ENCODE data around the gene SHISA3.

DNA sequence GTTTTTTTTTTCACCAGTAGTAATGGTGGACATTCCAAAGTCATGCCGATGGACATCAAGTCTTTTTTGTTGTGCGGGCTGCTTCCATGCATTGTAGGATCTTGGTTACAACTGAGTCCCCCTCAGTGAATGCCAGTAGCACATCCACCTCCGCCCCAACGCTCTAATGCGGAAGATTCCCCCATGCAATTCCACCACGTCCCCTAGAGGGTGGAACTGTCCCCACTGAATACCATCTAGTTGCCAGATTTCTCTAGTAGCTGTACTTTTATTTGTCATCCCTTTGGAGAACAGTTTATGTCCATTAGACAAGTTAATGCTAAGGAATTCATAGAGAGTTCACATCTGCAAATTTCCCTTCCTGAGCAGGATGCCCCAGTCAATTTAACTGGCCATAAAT is 6.7 kb downstream of the SHISA3 start:
- TF ChIP-seq POLR2A (IDR thresholded peaks at IDR 0.05; ENCODE audit: low read depth, low read length) (no peak), POLR2AphosphoS5 (IDR thresholded peaks at IDR 0.05; ENCODE audit: low read depth, low read length) (no peak), TAF1 (IDR thresholded peaks at IDR 0.05; ENCODE audit: low read depth, low read length) (no peak), SPI1 (IDR thresholded peaks at IDR 0.05; ENCODE audit: low read depth, low read length) (no peak), POU2F2 (IDR thresholded peaks at IDR 0.05; ENCODE audit: low read depth, low read length) (no peak)
